GM18502 (cell line): Measurements from ENCODE around the gene CLEC2B.
"Not testable (repeated sequence)": the region's sequence is repeated elsewhere in the genome, so short reads cannot be mapped to it uniquely, and the experiment has no call there.

ENCODE experiments used
- ATAC-seq: cut with Tn5 transposase; IDR thresholded peaks from one replicate; pipeline ENCODE4 v1.9.1; 2021; ENCODE audit warnings: mild to moderate bottlenecking; ENCODE audit not compliant: unreplicated experiment, poor library complexity

The CLEC2B gene

DNA sequence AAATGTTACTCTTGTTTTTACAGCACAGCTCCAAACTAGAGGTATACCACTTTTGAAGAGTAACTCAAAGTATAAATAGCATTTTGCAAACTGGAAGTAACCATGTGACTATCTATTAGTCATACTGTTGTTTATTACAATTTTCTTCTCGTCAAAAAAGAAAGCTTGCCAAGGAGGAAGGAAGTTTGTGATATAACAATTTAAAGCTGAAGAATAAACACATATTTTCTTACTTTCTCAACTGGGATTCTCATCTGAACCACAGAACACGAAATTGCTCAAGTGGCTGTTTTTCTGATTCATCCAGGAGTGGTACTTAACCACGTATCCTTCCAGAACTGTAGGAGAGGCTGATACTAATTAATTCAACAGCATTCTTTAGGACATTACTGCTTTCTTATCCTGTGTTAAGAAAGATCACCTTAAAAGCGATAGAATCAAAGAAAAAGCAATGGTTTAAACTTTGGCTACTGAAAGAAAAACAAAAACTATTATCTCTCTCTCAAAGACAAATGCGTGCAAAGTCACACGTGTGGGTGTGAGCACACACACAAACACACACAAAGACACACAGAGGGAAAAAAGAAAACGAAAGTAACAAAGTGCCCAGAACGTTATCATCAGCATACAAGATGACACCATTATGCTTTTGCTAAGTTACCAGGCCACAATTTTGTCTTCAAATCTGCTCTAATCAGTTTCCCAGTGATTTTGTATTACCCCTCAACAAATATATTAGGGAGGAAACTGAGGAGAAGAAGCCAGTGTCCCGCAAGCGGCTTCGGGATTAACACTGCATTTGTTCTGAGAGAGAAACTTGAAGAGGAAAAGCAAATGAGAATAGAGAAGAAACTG lies at the start of gene CLEC2B:
Gene CLEC2B (minus strand): TSS at position 48 of the 855 bp plus-strand sequence.
- ATAC-seq, result no peak

DNA sequence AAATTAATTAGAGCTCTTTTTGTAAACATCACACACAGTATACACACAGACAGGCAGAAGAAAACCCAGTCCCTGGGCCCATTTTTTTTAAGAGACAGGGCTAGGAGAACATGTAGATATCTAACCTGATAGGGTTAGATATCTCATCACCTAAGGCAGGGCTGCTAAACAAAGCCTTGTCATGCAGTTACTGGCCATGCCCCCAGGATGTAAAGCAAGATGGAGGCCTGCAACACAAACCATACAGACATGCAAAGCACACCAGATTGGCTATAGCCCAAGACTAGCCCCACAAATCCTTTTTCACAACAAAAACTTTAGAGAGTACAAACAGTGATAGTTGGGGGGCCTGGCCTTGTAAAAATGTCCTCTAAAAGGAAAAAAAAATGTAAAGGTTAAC lies 42.6 kb upstream of the CLEC2B start:
- ATAC-seq, result no peak

DNA sequence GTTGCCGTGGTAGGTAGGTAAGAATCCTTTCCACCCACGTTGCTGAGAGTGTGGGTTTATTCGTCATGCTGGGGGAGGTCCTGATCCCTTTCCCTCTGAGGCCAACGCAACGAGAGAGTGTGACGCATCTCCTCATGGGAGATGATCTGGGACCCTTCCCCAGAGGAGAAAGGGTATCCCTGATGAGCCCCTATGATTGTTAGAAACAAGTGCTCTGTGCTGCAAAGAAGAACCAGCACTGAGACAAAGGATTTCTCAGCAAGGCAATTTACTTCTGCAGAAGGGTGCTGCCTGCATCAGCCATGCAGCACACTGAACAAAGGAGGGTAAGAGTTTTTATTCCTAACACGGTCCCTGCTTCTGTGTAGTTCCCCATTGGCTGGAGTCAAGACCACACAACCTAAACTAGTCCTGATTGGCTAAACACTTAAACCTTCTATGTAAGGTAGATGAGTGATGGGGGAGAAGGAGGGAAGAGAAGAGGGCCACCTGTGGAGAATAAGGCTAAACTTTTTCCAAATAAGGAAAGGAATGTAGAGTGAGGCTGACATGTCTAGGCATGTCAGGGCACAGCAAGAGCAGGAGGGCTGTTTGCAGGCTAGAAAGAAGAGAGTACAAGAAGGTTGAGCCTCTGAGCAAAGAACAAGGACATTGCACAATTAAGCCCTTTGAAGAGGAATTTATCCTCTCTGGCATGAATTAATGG lies 41.7 kb upstream of the CLEC2B start:
- no peak for ATAC-seq

DNA sequence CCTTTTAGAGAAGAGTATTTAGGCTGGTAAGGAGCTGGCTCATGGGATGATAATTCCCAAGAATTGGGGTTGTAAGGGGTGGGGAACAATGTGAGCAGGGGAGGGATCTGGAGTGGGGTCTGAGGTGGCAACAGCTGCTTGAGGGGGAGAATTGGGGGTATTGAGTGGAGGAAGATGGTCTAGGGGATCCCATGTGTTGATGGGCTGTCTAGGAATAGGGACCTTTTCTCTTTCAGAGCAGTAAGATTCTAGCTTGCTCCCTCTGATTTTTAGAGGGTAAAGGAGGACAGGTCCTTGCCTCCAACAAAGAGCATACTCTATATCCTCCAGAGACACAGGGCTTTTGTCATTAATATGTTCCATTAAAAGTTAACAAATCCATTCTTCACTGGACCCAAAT lies 40.6 kb upstream of the CLEC2B start:
- ATAC-seq, result no peak

DNA sequence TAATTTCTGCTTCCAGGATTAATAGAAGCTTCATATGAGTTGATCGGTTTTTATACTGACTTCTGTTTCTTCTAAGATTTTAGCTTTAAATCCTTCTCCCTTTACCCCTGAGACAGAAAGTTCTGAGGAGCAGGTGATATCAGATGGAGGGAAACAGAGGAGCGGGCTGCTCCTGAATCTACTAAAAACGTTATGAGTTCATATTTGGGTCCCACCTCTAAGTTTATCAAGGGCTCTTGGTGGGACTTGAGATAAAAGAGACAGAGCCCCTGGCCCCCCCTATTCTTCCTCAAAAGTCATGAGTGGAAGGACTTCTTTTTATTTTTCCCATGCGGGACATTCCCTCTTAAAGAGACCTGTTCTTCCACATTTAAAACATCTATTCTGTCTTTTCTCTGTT lies 39.2 kb upstream of the CLEC2B start:
- ATAC-seq, result no peak

DNA sequence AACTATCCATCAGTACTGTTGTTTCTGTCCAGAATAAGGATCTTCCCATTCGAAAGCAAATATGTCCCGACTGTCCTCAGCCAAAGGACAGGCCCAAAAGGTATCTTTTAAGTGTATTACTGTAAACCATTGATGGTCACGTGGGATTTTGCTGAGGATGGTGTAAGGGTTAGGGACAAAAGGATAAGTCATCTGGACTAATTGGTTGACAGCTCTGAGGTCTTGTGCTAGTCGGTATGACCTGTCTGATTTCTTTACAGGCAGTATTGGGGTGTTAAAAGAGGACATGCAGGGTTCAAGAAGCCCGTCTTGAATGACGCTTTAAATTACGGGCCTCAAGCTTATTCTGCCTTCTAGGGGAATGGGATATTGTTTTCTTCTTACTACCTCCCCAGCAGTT lies 38.6 kb upstream of the CLEC2B start:
- no peak for ATAC-seq

DNA sequence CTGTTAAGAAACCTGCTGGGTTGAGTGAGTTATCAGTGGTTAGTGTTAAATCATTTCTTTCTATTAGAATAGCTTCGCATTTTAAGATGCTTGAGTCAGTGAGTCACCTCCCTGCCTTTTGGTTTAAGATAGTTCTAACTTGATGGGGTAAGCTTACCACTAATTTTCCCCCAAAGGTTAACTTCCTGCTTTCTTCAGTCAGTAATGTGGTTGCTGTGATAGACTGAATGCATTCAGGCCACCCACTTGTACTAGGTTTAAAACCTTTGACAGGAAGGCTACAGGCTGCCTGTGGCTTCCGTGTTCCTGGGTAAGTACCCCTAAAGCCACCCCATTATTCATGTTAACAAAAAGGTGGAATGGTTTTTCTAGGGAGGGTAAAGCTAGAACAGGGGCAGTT lies 37.7 kb upstream of the CLEC2B start:
- no peak for ATAC-seq

DNA sequence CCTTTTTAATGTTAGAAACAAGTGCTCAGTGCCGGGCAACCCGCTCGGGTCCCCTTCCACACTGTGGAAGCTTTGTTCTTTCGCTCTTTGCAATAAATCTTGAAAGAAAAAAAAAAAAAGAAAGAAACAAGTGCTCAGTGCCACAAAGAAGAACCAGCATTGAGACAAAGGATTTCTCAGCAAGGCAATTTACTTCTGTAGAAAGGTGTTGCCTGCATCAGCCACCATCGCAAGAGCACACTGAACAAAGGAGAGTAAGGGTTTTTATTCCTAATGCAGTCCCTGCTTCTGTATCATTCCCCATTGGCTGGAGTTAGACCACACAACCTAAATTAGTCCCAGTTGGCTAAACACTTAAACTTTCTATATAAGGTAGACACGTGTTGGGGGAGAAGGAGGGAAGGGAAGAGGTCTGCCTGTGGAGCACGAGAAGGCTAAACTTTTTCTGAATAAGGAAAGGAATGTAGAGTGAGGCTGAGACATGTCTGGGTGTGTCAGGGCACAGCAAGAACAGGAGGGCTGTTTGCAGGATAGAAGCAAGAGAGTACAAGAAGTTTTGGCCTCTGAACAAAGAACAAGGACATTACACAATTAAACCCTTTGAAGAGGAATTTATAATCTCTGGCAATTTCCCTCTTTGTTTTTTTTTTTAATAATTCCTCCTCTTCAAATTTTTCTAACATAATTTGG lies 33.5 kb upstream of the CLEC2B start:
- ATAC-seq, result no peak

DNA sequence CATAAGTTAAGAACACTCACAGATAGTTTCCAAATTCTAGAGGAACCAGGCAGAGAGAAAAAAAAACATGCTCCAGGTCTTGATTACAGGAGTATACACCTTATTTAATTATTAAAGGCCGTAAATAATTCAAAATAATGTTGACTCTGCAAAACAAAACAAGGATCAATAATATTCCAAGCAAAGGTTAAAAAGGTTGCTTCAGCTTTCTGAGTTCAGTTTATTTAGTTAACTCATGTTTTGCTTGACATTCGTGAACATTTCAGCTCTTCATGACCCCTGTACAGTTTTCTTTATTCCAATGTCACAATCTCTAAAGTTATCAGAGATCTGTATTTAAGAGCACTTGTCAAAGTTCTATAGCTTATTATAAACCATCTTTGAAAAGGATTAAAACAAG lies 31.8 kb upstream of the CLEC2B start:
- ATAC-seq, result no peak

DNA sequence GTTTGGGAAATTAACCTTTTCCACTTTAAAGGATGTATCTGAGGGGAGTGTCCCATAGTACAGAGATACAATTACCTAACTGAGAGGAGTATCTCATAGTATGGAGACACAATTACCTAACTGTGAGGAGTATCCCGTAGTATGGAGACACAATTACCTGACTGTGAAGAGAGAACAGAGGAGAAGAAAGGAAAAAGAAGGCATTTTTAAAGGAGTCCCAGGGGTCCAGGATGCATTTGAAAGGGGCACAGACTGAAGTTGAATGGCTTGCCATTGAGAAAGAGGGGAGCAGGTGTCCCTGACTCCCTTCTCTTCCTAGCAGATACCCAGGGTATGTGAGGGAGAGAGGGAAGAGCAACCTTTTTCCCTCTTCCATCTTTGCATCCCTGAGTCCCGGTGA lies 30.1 kb upstream of the CLEC2B start:
- ATAC-seq, result no peak

DNA sequence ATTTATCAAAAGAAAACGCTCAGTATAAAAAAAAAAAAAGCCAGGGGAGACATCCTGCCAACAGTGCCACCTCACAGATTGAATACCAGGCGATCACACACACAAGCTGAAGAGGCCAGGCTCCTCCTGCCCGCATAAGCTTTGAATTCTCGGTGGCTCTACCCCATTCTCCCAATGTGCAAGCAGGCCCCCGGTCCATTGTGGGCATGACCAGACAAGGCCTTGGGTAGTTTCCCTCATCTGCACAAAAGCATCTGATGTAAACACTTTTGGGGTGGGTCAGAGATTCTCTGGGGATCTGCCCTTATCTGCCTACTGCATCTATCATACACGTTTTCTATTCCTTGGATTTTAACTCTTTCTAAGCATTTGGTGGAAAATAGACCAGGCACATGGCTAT lies 28.4 kb upstream of the CLEC2B start:
- ATAC-seq, result no peak

DNA sequence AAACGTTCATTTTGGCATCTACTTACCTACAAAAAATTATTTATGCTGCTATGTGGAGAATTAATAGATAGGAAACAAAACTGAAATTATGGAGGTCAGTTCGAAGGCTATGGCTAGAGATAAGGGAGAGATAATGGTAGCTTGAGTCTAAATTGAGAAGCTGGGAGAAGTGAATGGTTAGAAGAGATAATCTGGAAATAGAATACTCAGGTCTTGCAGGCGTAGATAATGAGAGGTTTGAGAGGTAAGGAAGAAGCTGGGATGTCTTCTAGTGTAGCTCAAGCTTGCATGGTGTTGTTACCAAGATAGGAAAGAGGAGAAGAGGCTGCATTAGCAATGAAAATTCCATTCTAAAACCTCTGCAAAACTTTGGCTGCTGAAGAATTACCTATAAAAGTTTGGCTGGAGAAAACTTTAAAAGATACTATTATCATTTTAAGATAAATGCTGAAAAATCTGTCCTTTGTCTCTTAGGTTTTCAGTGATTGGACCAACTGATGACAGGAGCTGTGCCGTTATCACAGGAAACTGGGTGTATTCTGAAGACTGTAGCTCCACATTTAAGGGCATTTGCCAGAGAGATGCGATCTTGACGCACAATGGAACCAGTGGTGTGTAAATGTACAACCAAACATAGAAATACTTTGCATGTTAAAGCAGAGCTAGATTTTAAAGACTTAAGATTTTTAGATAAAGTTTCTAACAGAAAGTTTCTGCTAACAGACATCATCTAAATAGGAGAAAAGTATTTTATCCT lies 26.2 kb upstream of the CLEC2B start:
- no peak for ATAC-seq

DNA sequence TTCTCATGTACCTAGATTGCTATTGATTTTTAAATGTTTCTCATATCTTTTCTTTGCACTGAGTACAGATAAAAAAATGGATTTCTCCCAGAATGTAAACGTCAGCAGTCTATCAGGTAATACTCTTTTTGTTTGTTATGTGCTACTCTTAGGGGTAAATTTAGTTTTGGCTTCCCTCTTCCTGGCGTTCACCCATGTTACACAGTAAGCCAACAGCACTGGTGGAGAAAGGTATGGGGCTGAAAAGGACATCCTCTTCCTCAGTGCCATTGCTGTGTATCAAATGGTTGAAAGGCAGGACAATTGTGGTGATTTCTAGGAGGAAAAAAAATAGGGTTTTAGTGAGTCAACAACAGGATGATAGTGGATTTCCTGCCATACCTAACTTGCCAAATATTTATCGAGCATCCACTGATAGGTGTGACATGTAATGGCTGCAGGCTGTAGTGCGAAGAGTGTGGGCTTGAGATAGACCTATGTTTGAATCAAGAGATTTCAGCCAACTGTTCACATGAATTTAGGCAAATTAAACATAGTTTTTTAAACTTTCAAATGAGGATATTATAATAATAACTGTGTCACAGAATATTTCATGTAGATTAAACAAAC lies 19.6 kb upstream of the CLEC2B start:
- ATAC-seq, result no peak

DNA sequence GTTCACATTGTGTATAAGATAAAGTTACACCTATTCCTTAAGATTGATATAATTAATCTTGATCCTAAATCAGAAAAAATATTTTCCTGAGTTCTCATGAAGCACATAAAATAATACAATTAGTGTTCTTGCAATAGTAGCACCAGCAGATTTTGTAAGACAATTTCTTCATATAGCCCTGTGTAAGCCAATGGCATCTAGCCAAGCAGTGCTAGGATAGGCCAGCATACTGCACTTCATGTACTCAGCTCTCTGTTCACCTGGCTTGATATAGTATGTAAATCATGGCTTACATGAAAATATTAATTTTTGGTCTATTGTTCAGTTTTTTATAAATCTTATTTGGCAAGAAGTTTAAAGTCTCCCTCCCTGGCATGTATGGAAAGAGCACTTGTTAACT lies 14.0 kb upstream of the CLEC2B start:
- no peak for ATAC-seq

DNA sequence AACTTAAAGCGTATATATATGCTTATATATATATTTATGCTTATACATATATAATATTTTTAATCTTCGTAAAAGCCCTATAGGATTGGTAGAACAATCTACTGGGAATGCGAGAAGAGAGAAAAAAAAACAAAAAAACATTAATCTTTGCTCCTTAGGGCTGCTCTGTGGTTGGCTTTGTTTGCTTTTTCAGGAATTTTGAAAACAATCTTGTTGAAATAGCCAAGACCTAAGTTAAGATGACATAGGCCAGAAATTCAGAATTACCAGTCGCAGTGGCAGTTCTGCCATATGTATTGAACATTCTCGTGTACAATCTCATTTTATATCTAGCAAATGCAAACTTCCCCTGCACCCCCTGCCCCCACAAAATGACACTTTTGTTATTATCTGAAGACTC lies 12.8 kb upstream of the CLEC2B start:
- ATAC-seq, result no peak

DNA sequence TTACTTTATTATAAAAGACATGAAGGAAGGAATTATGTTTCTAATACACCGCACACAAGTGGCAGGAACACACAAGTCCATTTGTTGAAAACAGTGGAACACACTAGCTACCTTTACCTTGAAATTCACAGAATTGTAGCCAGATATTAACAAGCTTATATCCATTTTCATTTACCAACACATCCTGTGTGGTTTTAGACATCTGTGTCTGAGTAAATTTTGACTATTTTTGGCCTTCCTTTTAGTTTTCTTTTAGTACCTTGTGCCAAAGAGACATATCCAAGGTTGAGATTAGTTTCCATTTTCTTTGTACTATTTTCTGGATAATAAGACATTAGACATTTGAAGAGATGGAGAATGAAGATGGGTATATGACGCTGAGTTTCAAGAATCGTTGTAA lies 12.1 kb upstream of the CLEC2B start, which contains the start of gene KLRF2:
Gene KLRF2 (plus strand): TSS at position 244 of the 400 bp plus-strand sequence. CDS start 107 bp downstream, at position 351.
- ATAC-seq, result no peak

DNA sequence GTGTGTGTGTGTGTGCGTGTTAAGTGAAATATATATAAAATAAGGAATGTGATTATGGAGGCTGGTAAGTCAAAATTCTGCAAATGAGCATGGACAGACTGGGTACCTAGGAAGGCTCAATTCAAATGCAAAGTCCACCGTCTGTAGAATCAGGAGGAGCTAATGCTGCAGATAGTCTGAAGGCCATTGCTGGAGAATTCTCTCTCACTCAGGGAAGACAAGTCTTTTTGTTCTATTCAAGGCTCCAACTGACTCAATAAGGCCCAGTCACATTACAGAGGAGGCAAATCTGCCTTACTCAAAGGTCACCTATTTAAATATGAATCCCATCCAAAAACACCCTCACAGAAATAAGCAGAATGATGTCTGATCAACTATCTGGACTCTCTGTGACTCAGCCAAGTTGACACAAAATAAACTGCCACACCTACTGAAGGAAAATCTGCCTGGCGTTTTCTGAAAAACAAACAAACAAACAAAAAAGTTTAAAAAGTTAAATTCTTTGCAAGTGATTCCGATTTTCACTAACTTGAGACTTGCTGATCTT lies 11.5 kb upstream of the CLEC2B start:
- no peak for ATAC-seq

DNA sequence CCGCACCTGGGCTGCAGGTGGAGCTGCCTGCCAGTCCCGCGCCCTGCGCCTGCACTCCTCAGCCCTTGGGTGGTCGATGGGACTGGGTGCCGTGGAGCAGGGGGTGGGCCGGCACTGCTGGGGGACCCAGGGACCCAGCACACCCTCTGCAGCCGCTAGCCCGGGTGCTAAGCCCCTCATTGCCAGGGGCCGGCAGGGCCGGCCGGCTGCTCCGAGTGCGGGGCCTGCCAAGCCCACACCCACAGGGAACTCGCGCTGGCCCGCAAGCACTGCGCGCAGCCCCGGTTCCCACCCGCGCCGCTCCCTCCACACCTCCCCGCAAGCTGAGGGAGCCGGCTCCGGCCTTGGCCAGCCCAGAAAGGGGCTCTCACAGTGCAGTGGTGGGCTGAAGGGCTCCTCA lies 7.0 kb upstream of the CLEC2B start:
- not testable (repeated sequence) for ATAC-seq

DNA sequence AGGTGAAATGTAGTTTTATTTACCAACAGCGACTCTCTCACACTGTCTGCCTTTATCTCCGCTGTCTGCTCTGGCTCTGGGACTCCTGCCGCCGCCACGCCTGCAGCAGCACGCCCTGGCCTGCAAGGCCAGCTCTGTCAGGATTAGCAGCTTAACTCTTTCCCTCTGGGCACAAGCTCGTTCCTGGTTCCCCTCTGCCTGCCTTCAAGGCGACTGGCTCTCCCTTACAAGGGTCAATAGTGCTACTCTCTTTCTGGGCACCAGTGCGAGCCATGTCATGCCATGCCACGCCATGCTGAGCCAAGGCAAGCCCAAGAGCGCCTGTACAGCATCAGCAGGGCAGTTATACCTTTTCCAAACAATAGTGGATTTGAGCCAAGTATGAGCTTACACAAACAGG lies 3.6 kb upstream of the CLEC2B start:
- no peak for ATAC-seq

DNA sequence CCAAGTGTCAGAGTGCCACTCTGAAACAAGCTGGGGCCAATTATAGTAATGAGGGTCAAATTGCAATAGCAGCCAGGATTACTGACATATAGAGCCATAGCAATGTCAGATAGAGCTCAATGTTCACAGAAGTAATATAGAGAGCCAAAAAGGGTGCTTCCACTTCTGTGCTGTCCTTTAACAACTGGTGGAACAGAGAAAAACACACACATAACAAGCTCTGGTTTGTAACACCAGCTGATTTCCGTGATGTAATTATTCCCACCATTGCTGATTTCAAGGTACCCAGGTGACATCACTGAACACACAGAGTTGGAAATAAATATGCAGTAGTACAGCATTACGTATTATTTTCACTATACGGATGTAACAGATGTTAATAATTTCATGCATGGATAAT lies 3.0 kb upstream of the CLEC2B start:
- no peak for ATAC-seq
